HepG2 (cell line): Measurements from ENCODE around the gene IFNL1.
"Not testable (repeated sequence)": the region's sequence is repeated elsewhere in the genome, so short reads cannot be mapped to it uniquely, and the experiment has no call there.

Experiments used
- FOXA3 ChIP-seq: IDR thresholded peaks from 2 replicates; pipeline ENCODE4 v1.6.1; 2016; ENCODE audit warnings: missing genetic modification reagents, missing compliant biosample characterization
- MYC ChIP-seq: sonication (generic); formaldehyde crosslinking; IDR thresholded peaks from 2 replicates; pipeline ENCODE4 v1.9.0; 2021; ENCODE audit warnings: missing genetic modification reagents, borderline replicate concordance
- RAD21 ChIP-seq: fragments of 450-650 bp; formaldehyde crosslinking; IDR thresholded peaks from 2 replicates; pipeline ENCODE4 v1.5.0; 2020; ENCODE audit warnings: mild to moderate bottlenecking
- SRSF1 ChIP-seq: fragments of 200-400 bp; formaldehyde crosslinking; optimal IDR thresholded peaks from 2 replicates; pipeline ENCODE3; 2017; ENCODE audit warnings: mild to moderate bottlenecking, low read depth, low read length, moderate library complexity
- ZNF646 ChIP-seq: sonication (generic); formaldehyde crosslinking; IDR thresholded peaks from 2 replicates; pipeline ENCODE4 v1.9.0; 2021; ENCODE audit warnings: mild to moderate bottlenecking, missing genetic modification reagents

GRCh38 chr19:39268085-39268484 lies 28.1 kb upstream of the IFNL1 start, which contains the start of gene IFNL2:
- not testable (repeated sequence) for TF ChIP-seq SRSF1; FOXA3 (CRISPR knock-in tag); MYC (CRISPR knock-in tag); ZNF646 (CRISPR knock-in tag); RAD21 (CRISPR knock-in tag)
